SK-N-MC (cell line): Measurements from ENCODE around the gene SLC35F4.

Experiments used
- EZH2 ChIP-seq: fragments of 200-600 bp; sonication (generic); IDR thresholded peaks from one replicate; pipeline ENCODE4 v1.6.1; 2017; ENCODE audit warnings: antibody characterized with exemption
- POLR2AphosphoS5 ChIP-seq: IDR thresholded peaks from 2 replicates; pipeline ENCODE4 v1.6.1; 2012; ENCODE audit warnings: mild to moderate bottlenecking, low read depth, low read length, borderline replicate concordance

DNA sequence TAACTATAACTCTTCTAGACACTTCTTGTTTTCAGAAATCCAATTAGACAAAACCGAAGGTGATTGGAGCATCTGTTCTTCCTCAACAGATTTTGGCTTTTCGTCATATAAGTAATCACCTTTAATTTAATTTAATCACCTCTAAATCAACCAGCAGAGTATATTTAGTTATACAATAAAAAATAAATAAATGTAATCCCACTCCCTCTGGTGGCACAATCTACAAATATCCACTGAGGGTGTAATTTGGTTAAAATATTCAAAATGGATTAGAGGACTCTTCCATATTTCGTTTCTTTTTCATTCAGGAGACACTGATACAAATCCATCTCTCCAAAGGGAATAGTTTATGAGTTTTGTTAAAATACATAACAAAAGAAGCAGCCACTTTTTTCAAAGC lies 18.3 kb upstream of the SLC35F4 start:
- TF ChIP-seq POLR2AphosphoS5 (no peak), EZH2 (no peak)
